NK-92 (cell line): Measurements from ENCODE around the gene HEG1.

ENCODE experiments used
- DNase-seq: peaks from one replicate; lab custom pipeline; 2025; ENCODE audit not compliant: unreplicated experiment; lab: John Stamatoyannopoulos, UW

HEG1 gene

DNA sequence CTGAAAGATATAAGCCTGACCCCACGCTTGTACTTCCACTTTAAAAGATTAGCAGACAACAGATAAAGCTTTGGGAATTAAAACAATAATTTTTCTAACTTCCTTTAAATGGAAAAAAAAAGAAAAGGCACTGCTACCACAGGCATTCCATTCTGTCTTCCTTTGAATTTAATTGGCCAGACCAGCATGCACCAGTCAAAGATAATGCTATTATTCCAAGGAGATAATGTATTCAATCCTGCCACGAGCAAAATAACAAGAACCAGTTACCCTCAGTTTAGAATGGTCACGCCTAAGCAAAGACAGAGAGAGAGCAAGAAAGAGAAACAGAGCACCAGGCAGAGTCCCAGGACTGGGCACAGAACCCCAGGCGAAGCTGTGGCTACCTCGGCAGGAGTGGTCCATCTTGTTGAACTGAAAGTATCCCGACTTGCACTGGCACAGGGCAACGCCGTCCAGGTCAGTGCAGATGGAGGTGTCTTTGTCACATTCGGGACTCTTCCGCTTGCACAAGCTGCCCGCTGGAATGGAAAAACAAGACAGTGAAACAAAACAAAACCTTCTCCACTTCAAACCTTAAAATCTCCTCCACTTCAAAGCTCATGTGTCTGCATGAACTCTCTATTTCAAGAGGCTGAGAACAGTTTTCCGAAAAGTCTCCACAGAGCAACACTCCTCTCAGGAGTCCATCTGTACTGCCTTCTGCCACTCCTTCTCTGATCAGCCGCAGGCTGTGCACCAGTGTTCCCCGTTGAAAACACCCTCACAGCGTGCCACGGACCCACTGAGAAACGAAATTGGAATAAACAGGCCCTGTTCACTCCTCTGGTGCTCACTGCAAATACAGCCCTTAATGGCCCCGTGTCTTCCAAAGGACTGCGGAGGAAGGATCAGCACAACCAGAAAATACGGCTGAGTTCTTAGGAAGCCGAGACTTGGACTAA lies 58.2 kb downstream of the HEG1 start:
- DNase-seq = no peak

DNA sequence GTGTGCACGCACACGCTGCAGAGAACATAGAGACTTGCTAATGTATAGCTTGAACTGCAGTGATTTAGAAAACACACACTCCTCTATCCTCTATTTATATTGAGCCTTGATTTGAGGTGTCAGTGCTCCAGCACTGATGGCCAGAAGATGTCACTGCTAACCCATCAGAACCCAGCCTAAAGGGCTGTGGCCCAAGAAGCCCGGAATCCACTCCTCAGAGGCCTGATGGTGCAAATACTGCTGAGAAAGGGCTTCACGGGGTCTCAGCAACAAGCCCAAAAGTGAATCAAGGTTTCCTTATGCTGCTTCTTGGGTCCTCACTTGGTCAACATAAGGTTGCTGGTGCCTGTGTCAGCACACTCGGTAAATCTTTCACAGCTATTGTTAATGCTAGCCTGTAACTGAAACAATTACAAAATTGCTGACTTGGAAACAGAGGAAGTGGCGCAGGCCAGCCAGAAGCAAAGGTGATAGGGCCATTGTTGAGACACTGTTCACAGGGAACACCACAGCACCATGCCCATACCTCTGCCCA lies 60.3 kb downstream of the HEG1 start:
- no peak for DNase-seq

DNA sequence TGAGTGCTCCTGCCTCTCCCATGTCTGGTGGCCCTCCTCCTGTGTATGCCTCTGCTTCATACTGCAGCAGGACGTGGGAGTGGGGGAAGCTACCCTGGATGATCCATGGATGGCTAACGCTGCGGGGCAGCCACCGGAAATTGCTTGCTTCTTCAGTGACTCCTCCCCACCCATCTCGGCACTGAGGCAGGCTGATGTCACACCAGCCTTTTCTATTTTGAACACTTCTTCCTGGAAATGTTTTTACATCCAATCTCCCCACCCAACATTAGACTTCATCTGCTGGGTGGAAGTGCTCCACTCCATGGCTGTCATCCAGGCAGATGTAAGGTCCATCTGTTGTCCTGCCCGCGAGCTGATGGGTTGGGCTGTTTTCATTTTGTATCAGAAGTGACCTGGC lies 62.3 kb downstream of the HEG1 start:
- no peak for DNase-seq

DNA sequence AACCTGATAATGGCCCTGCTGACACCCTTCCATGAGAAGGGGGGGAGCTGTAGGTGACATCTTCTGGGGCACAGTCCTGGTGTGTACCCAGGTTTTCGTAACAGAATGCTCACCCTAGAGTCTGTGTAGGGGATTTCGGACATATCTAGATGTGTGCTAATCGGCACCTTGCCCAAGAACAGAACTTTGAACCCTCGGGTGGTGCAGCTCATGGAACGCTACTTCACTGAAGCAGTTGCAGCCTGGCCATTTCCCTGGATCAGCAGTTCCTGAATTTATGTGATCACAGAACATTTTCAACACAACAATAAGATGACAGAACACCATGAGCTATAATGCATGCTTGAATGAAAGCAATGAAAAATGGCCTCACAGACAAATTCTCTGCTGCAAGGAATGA lies 63.8 kb downstream of the HEG1 start:
- no peak for DNase-seq

DNA sequence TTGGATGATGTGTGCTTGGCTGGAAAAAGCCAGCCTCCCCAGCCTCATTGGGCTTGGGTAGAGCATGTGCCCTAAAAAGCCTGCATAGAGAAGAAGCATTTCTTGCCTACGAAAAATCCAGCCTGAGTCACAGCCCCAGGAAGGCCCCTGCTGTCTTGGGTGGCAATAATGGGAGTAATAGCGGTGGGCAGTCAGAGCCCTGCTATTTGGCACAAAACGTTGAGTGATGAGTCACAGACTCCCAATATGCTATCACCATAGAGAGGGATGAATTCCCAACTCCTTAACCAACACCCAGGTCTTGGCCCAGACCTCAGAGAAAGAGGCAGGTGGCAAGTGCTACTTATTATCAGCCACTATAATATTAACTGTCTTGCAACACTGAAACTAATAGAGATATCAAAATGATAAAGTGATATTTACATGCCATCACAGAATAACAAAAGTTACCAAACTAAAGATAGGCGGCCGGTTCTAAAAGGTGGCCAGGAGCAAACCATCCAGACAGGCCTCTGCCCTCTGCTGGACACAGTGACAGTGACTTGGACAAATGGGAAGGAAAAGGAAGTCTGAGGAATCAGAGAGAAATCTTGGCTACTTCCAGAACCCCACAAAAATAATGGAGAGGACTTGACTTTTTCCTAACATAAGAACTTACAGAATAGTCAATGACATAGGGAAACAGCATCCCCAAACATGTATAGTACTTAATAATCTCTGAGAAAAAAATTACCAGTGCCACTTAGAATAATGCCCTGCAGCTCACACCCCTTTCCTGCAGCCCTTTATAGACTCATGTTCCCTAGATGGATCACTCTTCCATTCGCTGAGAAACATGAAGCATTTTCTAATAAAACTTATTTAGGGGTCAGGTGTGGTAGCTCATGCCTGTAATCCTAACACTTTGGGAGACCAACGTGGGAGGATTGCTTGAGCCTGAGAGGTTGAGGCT lies 69.3 kb downstream of the HEG1 start:
- DNase-seq = no peak

DNA sequence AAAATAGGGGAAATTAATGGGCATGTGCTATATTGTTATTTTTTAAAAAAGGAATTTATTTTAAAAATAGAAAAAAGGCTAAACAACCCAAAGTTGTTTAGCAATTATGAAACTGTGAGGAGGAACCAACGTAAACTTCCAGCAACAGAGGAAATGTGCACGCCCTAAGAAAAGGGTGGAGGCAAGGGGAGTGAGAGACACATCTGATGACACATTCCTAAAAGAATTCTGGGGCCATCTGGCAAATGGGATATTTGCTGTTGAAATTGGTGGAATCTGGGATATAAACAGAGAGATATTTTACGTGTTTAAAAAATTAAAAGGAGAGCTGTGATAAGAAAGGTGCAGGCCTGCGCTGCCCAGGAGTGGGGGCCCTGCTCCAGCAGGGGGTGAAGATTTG lies 70.4 kb downstream of the HEG1 start:
- DNase-seq = no peak

DNA sequence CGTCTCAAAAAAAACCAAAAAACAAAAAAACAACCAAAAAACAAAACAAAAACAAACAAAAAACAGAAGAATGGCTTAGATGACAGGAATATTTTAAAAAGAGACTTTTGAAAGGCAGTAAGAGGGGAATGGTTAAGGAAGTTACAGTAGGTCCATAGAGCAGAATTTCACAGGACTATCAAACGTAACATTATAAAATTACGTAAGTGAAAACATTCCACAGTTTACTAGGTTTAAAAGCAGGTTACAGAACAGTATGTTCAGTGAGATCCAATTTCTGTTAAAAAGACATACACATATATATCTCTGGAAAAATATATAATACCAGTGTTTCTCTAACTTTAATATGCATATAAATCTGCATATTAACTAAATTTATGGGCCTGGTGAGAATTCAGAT lies 71.0 kb downstream of the HEG1 start:
- no peak for DNase-seq

DNA sequence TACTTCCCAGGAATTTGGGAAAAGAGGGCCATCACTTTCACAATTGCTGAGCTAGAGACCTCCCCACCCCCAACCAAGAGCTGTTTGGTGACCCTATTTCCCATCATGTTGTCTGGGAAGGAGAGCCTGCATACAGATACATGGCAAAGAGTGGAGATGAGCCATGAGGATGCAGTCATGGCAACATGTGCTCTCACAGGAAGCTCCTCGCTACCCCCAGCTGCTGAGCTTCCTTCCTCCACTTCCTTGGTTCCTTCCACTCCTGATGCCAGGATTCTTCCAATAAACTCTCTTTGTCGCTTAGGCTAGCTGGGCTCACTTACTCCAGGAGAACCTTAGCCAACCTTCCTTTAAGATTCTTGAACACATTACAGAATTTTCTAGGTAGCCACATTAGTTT lies 72.9 kb downstream of the HEG1 start:
- no peak for DNase-seq

DNA sequence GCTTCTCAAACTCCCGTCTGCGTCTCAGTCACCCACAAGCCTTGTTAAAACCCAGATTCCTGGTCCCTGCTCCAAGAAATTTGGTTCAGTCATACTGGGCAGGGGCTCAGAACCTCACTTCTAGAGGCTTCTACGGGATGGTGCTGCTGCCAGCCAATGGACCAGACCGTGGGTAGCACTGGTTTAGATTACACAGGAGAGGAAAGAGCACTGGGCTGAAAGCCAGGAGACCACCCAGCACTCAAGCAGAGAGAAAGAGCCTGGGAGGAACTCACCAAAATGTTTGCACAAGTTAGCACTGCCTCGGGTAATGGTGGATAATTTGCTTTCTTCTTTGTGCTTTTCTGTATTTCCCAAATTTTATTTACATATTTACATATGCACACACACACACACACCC lies 74.3 kb downstream of the HEG1 start:
- no peak for DNase-seq

DNA sequence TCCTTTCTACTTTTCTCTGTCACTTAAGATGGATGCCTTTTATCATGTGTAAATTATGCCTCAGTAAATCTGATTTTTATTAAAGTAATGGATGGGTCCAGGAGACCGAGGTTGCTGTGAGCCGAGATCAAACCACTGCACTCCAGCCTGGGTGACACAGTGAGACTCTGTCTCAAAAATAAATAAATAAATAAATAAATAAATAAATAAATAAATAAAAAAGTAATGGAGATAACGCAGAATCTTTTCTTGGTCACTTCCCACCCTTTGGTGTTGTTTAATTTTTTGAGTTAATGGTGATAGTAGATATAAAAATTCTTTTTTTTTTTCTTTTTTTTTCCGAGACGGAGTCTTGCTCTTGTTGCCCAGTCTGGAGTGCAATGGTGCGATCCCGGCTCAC lies 77.2 kb downstream of the HEG1 start:
- DNase-seq = no peak

DNA sequence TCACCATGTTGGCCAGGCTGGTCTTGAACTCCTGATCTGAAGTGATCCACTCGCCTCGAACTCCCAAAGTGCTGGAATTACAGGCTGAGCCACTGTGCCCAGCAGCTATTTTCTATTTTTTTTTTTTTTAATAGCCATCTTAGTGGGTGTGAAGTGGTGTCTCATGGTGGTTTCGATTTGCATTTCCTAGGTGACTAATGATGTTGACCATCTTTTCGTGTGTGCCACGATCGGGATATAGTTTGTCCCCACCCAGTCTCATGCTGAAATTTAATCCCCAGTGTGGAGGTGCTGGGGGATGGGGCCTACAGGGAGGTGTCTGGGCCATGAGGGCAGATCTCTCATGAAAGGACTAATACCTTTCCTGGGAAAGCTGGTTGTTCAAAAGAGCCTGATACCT lies 79.4 kb downstream of the HEG1 start:
- no peak for DNase-seq

DNA sequence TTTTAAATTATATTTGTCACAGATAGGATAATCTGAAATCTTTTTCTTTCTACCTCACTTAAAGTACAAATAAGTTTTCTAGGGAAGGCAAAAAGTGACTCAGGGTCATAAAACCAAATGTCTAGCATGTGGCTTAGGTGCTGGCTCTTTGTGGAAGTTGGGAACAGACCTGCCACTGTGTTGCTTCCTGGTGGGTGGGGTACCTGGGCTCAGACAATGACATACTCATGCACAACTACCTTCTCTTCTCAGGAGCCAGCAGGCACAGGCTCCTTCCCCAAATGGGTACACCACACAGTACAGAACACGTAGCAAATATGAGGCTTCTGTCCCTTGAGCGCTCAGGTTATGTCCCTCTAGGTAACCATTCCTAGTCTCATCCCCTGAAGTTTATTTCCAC lies 81.1 kb downstream of the HEG1 start:
- no peak for DNase-seq

DNA sequence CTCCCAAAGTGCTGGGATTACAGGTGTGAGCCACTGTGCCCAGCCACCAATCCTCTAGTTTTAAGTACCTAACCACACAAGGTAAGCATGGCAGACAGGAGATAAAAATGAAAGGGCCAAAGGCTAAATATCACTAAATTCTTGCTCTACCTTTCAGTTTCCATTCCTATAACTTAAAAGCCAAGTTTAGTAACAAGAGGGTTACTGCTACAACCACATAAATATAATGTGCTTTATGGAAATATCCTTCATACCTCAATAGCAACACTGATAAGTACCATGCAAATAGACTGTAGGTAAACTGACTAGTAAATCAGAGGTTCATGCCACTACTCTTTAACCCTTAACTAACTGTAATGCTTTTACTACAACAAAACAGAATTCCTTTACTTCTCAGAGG lies 82.5 kb downstream of the HEG1 start:
- no peak for DNase-seq

DNA sequence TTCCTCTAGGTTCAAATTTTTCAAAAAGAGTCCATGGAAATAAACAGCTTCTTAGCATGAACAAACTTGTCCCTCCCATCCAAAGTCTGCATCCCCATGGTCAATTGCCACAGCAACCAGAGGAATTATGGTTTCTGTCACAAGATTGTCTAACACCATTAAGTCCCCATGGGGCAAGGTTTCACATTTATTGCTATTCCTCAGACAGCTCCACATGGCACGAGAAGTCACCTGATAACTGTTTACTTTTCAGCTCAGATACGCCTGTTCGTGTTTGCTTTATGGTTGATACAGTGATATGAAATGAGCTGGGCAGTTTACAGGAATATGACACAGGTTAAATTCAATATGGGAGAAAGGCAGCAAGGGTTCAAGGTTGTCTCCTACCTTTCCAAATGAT lies 83.3 kb downstream of the HEG1 start:
- no peak for DNase-seq

DNA sequence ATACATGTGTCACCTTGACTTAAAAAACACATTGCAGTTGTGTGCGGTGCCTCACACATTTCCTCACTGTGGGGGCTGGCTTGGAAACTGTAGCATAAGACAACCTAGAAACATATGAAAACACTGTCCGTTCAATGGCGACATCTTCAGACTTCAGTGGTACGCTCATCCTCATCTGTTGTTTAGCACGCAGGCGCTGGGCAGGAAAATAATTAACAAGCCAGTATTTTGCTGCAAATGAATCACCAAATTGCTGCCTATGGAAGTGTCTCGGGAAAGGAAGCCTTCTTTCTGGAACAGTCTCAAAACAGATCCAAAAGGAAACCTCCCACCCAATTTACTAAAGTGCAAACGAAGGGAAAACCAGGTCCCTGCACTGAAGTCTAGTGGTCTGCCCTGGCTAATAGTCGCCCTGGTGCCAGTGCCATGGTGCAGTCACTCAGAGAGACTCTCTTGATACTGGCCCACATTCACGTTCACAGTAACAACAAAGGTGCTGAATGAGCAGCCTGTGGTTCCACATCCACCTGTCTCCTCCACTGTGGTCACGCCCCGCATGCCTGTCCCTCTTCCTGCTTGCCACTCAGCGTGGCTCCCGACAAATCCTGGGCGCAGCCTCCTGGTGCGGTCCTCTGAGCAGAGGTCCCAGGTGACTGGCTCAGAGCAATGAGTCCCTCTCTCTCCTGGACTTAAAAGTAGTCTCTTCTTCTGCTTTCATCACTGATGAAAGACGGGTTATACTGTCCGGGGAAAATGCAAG lies 85.7 kb downstream of the HEG1 start:
- DNase-seq = no peak

DNA sequence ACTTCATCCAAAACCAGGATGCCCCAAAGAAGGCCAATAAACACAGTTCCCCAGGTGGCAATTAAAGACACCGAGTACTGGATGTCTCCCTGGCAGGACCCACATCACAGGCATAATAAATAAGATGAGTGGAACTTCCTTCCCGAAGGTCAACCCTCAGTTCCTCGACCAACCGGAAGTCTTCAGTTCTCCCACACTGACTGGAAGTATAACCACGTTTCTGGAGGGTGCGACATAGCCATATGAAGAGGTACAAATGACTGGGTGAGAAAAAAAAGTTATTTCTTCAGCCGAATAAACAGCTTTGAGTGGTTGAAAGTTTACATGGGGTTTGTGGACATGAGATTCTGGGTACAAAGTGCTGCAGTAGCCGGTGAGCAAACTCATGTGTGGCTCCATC lies 86.6 kb downstream of the HEG1 start:
- no peak for DNase-seq

DNA sequence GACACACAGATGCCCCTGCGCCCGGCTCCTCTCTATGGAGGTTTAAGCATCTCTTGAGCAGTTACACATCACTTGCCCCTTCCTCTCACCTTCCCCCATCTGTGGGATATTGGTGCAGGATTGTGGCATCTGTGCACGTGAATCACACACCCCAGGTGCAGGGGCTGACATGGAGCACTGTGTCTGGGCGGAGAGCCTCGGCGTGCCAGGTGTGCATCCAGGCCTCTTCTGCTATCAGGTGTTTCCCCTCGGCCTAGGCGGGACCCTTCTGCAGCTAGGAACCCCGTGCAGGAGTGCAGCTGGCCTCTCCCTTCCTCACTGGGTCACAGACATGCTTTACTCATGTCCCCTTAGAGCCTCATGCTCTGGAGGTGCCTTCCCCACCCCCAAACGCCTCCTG lies 87.8 kb downstream of the HEG1 start:
- no peak for DNase-seq

DNA sequence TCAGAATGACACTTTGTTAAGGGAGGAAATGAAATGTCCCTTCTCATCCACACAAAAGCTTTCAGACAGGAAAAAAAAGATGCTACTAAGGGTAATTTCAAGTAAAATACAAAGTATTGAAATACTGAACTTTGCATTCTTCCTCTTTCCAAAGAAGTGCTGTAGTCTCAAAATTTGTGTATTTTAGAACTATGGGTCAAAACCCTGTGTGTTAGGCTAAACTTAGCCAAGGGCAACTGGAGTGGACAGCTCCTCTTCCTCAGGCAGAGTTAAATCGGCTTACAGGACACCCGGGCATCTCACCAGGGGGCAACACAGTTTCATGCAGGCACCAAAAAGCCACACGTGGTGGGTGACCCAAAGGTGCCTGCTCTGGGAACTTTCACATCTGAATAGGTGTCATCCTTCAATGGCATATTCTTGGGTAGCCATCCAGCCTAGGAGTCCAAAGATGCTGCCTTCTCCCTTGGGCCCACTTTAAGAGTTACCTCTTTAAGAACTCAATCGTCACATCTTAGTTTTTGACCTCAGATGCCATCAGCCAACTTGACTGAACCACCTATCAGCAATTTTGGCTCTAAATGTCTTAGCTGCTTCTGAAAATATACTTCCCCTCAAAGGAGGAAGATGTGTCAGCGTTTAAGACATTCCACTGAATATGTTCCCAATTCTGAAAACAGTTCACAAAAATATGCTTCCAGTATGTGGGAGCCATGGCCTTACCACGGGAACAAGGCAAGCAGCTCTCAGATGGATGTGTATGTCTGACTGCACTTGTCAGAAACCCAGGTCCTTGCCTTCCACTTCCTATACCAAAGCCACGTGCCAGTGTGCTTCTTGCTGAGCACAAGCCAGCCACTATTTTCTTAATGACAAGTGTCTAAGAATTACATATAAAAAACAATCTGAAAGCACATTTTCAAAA lies 89.0 kb downstream of the HEG1 start:
- no peak for DNase-seq

DNA sequence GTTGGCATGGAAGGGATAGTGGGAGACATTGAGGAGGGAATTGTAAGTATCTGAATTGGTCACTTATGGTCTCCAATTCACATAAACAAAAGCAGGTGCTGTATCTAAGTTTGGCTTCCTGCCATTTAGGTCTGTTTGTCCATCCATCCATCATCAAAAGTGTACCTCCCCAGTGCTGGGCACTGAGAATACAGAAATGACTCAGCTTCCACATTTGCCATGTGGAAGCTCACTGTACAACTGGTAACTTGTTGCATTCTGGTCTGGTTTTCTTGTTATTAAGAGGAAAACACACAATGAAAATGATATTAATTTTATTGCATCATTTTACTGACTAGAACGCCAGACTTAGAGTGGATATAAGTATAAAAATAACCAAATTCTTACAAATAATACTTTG lies 90.4 kb downstream of the HEG1 start:
- DNase-seq = no peak

DNA sequence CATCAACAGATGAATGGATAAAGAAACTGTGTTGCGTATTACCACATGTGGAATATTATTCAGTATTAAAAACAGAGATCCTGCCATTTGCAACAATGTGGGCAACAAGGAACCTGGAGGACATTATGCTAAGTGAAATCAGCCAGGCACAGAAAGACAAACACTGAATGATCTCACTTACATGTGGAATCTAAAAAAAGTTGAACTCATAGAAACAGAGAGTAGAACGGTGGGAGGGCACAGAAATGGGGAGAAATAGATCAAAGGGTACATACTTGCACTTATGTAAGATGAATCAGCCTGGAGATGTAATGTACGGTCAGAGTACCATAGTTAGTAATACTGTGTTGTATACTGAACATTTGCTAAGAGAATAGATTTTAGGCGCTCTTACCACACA lies 91.4 kb downstream of the HEG1 start:
- no peak for DNase-seq
